Endothelial cell (in vitro differentiated cells): ENCODE measurements around the gene PRKCA. TPM values are rescaled to one million over a fixed set of nuclear protein-coding genes. Genes with fewer than 3 reads are reported as not detected.

Experiments
- DNase-seq: peaks from one replicate; pipeline ENCODE4 v3.0.0; 2021; ENCODE audit warnings: low spot score
- H3K27ac Mint-ChIP-seq: one replicate; pipeline ENCODE4 v1.8.0; 2021; ENCODE audit warnings: mixed read lengths, inconsistent platforms; ENCODE audit not compliant: unreplicated experiment
- H3K27me3 Mint-ChIP-seq: one replicate; pipeline ENCODE4 v1.8.0; 2021; ENCODE audit warnings: mild to moderate bottlenecking, moderate library complexity, mixed read lengths, inconsistent platforms; ENCODE audit not compliant: unreplicated experiment
- H3K36me3 Mint-ChIP-seq: one replicate; pipeline ENCODE4 v1.8.0; 2021; ENCODE audit warnings: mild to moderate bottlenecking, low read depth, mixed read lengths, inconsistent platforms; ENCODE audit not compliant: unreplicated experiment
- H3K4me1 Mint-ChIP-seq: one replicate; pipeline ENCODE4 v1.8.0; 2021; ENCODE audit warnings: mild to moderate bottlenecking, mixed read lengths, inconsistent platforms; ENCODE audit not compliant: unreplicated experiment
- H3K4me3 Mint-ChIP-seq: one replicate; pipeline ENCODE4 v1.8.0; 2021; ENCODE audit warnings: mild to moderate bottlenecking, mixed read lengths, inconsistent platforms; ENCODE audit not compliant: unreplicated experiment
- H3K9me3 Mint-ChIP-seq: one replicate; pipeline ENCODE4 v1.8.0; 2021; ENCODE audit warnings: mixed read lengths, inconsistent platforms; ENCODE audit not compliant: unreplicated experiment
- CTCF ChIP-seq: fragments of 200-600 bp; sonication (generic); IDR thresholded peaks from one replicate; pipeline ENCODE4 v1.5.0; 2021; ENCODE audit warnings: antibody characterized with exemption; ENCODE audit not compliant: unreplicated experiment
- total RNA-seq: library from RNA; stranded (reverse); fragmentation: NEBNext Ultra II Directional; extraction: Animal tissue kit (Norgen Biotek cat#: 25700); gene quantifications from one replicate; pipeline ENCODE4 v1.2.1, GENCODE V29; 2021; ENCODE audit not compliant: unreplicated experiment

The PRKCA gene
- total RNA-seq, 1 donor from 2014 or later = 2.1 TPM

- peaks cover 4% of the 10 kb centered on the region for H3K36me3 Mint-ChIP-seq
- peaks cover 9% of the 10 kb centered on the region for H3K27me3 Mint-ChIP-seq
- TF ChIP-seq CTCF = no peak
- no peak for DNase-seq
- H3K4me1 Mint-ChIP-seq = no peaks in the 10 kb centered on the region
- no peak overlapping the region for H3K27ac Mint-ChIP-seq
- H3K4me3 Mint-ChIP-seq = no peak overlapping the region
- H3K9me3 Mint-ChIP-seq = peaks cover 8% of the 10 kb centered on the region
These were observed 539.3 kb downstream of the PRKCA start for GRCh38 chr17:66841744-66842143.

DNA sequence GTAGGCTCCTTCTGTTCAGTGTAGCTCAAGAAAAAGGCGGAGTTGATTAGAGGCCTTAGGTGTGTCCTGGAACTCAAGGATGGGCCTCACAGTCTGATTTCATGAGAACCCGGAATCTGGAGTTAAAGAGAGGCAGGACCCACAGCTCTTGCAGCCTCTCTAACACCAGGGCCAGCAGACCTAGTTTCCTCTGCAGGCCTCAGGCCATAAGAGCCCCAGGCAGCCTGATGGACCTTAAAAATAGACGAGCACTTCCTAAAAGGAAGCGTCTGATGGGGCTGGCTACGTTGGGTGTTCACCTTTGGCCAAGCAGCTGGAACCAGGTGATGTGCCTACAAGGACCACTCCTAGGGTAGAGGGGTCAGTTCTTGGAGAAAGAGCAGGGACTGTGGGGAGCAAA, 540.1 kb downstream of the PRKCA start:
- H3K27me3 Mint-ChIP-seq = peaks cover 6% of the 10 kb centered on the region
- no peak for TF ChIP-seq CTCF
- no peak overlapping the region for H3K4me3 Mint-ChIP-seq
- no peak overlapping the region for H3K27ac Mint-ChIP-seq
- peaks cover 4% of the 10 kb centered on the region for H3K36me3 Mint-ChIP-seq
- peaks cover 8% of the 10 kb centered on the region for H3K9me3 Mint-ChIP-seq
- no peak for DNase-seq
- H3K4me1 Mint-ChIP-seq = no peaks in the 10 kb centered on the region

- TF ChIP-seq CTCF = no peak
- Mint-ChIP-seq H3K27ac (no peak overlapping the region), H3K27me3 (peaks cover 4% of the 10 kb centered on the region)
These were observed 540.5 kb downstream of the PRKCA start for GRCh38 chr17:66842959-66843358.

GRCh38 chr17:66843627-66844026, 541.2 kb downstream of the PRKCA start:
- H3K27ac Mint-ChIP-seq = no peak overlapping the region
- H3K27me3 Mint-ChIP-seq = peaks cover 2% of the 10 kb centered on the region

More at GRCh38 chr17:66842959-66843358, 540.5 kb downstream of the PRKCA start:
- Mint-ChIP-seq H3K36me3 (peaks cover 4% of the 10 kb centered on the region), H3K9me3 (peaks cover 8% of the 10 kb centered on the region), H3K4me3 (no peak overlapping the region), H3K4me1 (no peaks in the 10 kb centered on the region)
- DNase-seq = no peak

GRCh38 chr17:66847704-66848103, 545.3 kb downstream of the PRKCA start:
- Mint-ChIP-seq H3K36me3 (no peaks in the 10 kb centered on the region), H3K27ac (no peak overlapping the region), H3K27me3 (peaks cover 2% of the 10 kb centered on the region), H3K9me3 (peaks cover 8% of the 10 kb centered on the region), H3K4me3 (no peak overlapping the region), H3K4me1 (no peaks in the 10 kb centered on the region)
- DNase-seq = no peak
- TF ChIP-seq CTCF = no peak

More at GRCh38 chr17:66843627-66844026, 541.2 kb downstream of the PRKCA start:
- Mint-ChIP-seq H3K9me3 (peaks cover 8% of the 10 kb centered on the region), H3K4me3 (no peak overlapping the region), H3K4me1 (no peaks in the 10 kb centered on the region), H3K36me3 (peaks cover 4% of the 10 kb centered on the region)
- DNase-seq = no peak
- no peak for TF ChIP-seq CTCF
